DND-41 (cell line): ENCODE measurements around the gene RPL10.

Experiments used
- ATAC-seq: fragments of 200-7000 bp; cut with Tn5 transposase; 3 replicates; pipeline ENCODE4 v1.9.1; 2021; ENCODE audit warnings: low read depth; ENCODE audit not compliant: insufficient read depth
- DNase-seq: peaks from one replicate; pipeline ENCODE4 v3.0.0-alpha.2; 2020
- H2AFZ ChIP-seq: 2 replicates; pipeline ENCODE4 v1.6.0; 2012; ENCODE audit warnings: low read depth, low read length
- H3K27ac ChIP-seq: 2 replicates; pipeline ENCODE4 v1.5.1; 2012; ENCODE audit warnings: low read length, inconsistent platforms
- H3K27me3 ChIP-seq: fragments of 200-600 bp; sonication (generic); 2 replicates; pipeline ENCODE4 v1.6.0; 2012; ENCODE audit warnings: low read length, mild to moderate bottlenecking, inconsistent platforms; ENCODE audit not compliant: insufficient read depth, poor library complexity
- H3K36me3 ChIP-seq: 2 replicates; pipeline ENCODE4 v1.5.1; 2012; ENCODE audit warnings: low read length, inconsistent platforms; ENCODE audit not compliant: insufficient read depth
- H3K4me1 ChIP-seq: 2 replicates; pipeline ENCODE4 v1.5.1; 2012; ENCODE audit warnings: mild to moderate bottlenecking, low read length; ENCODE audit not compliant: insufficient read depth
- H3K4me2 ChIP-seq: 2 replicates; pipeline ENCODE4 v1.6.0; 2012; ENCODE audit warnings: mild to moderate bottlenecking, moderate library complexity, low read length, inconsistent platforms; ENCODE audit not compliant: insufficient read depth
- H3K4me3 ChIP-seq, 2 experiments: fragments of 200-600 bp in 1 of 2; shearing (Covaris generic) in 1 of 2; 2 replicates each; pipeline ENCODE4 v1.5.1; 2012 to 2016; ENCODE audit warnings: inconsistent platforms in 2 of 2, low read length in 2 of 2, mild to moderate bottlenecking in 2 of 2, low read depth in 1 of 2, moderate library complexity in 1 of 2
- H3K79me2 ChIP-seq: 2 replicates; pipeline ENCODE4 v1.6.0; 2012; ENCODE audit warnings: low read length, inconsistent platforms; ENCODE audit not compliant: insufficient read depth
- H3K9ac ChIP-seq: 2 replicates; pipeline ENCODE4 v1.6.0; 2012; ENCODE audit warnings: low read depth, mild to moderate bottlenecking, inconsistent platforms, low read length, moderate library complexity
- H3K9me3 ChIP-seq: 2 replicates; pipeline ENCODE4 v1.5.1; 2012; ENCODE audit warnings: low read length, moderate library complexity, mild to moderate bottlenecking, inconsistent platforms; ENCODE audit not compliant: insufficient read depth, severe bottlenecking
- H4K20me1 ChIP-seq: 2 replicates; pipeline ENCODE4 v1.6.0; 2012; ENCODE audit warnings: low read length; ENCODE audit not compliant: insufficient read depth
- EZH2 ChIP-seq: IDR thresholded peaks from 3 replicates; pipeline ENCODE4 v1.6.1; 2012; ENCODE audit warnings: borderline replicate concordance, low read depth, mild to moderate bottlenecking, moderate library complexity, low read length, inconsistent platforms; ENCODE audit not compliant: severe bottlenecking
- TF ChIP-seq, protein P1 (sequence below): IDR thresholded peaks from 2 replicates; pipeline ENCODE4 v1.5.1; 2012; ENCODE audit warnings: borderline replicate concordance, low read length, moderate library complexity, mild to moderate bottlenecking; ENCODE audit not compliant: poor library complexity, severe bottlenecking; ENCODE audit errors: extremely low read depth

Gene RPL10

GRCh38 chrX:154359362-154360154, 38.6 kb upstream of the RPL10 start:
- no peak for ATAC-seq
- no peak for DNase-seq
- H3K27me3 ChIP-seq = no peaks in the 10 kb centered on the region
- peaks cover 43% of the 10 kb centered on the region for H3K79me2 ChIP-seq
- H3K4me2 ChIP-seq = no peak overlapping the region
- no peak overlapping the region for H3K27ac ChIP-seq
- no peaks in the 10 kb centered on the region for H3K9me3 ChIP-seq
- H2AFZ ChIP-seq = no peak overlapping the region
- peaks cover 93% of the 10 kb centered on the region for H3K36me3 ChIP-seq
- H4K20me1 ChIP-seq = peaks cover 81% of the 10 kb centered on the region
- H3K4me3 ChIP-seq = no peak overlapping the region
- no peak overlapping the region for H3K9ac ChIP-seq
- H3K4me1 ChIP-seq = no peaks in the 10 kb centered on the region; the same call in 1 of the 2 replicates
- TF ChIP-seq EZH2 = no peak
- TF ChIP-seq, protein P1, sequence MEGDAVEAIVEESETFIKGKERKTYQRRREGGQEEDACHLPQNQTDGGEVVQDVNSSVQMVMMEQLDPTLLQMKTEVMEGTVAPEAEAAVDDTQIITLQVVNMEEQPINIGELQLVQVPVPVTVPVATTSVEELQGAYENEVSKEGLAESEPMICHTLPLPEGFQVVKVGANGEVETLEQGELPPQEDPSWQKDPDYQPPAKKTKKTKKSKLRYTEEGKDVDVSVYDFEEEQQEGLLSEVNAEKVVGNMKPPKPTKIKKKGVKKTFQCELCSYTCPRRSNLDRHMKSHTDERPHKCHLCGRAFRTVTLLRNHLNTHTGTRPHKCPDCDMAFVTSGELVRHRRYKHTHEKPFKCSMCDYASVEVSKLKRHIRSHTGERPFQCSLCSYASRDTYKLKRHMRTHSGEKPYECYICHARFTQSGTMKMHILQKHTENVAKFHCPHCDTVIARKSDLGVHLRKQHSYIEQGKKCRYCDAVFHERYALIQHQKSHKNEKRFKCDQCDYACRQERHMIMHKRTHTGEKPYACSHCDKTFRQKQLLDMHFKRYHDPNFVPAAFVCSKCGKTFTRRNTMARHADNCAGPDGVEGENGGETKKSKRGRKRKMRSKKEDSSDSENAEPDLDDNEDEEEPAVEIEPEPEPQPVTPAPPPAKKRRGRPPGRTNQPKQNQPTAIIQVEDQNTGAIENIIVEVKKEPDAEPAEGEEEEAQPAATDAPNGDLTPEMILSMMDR = no peak

DNA sequence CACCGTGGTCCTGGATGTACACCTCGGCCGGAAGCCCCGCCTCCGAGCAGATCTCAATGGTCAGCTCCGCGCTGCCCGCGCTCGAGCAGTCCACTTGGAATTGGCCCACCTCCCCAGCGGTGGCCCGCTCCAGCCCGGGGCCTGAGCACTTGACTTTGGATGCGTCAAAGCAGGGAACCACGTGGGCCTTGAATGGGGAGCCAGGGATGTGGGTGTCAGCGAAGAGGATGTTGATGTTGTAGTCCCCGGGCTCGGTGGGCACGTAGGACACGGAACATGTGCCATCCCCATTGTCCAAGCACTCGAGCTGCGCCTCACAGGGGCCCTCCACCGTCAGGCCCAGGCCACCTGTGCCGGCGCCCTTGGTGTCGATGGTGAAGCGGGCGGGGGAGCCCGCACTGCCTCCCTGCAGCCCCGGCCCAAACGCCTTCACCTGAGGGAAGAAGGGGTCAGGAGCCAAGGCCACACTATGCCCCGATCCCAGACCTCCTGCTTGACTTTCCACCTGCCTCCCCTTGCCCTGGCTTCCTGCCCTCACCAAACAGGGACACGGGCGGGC, 37.9 kb upstream of the RPL10 start:
- Histone ChIP-seq H3K9me3 (no peaks in the 10 kb centered on the region), H3K4me2 (no peak overlapping the region), H3K27ac (no peak overlapping the region), H3K36me3 (peaks cover 93% of the 10 kb centered on the region), H3K9ac (no peak overlapping the region), H2AFZ (no peak overlapping the region), H3K79me2 (peaks cover 48% of the 10 kb centered on the region), H4K20me1 (peaks cover 81% of the 10 kb centered on the region), H3K4me3 (no peak overlapping the region), H3K4me1 (no peaks in the 10 kb centered on the region; the same call in 1 of the 2 replicates), H3K27me3 (no peaks in the 10 kb centered on the region)
- DNase-seq = no peak
- no peak for TF ChIP-seq EZH2
- TF ChIP-seq, protein P1 = no peak
- ATAC-seq = no peak

DNA sequence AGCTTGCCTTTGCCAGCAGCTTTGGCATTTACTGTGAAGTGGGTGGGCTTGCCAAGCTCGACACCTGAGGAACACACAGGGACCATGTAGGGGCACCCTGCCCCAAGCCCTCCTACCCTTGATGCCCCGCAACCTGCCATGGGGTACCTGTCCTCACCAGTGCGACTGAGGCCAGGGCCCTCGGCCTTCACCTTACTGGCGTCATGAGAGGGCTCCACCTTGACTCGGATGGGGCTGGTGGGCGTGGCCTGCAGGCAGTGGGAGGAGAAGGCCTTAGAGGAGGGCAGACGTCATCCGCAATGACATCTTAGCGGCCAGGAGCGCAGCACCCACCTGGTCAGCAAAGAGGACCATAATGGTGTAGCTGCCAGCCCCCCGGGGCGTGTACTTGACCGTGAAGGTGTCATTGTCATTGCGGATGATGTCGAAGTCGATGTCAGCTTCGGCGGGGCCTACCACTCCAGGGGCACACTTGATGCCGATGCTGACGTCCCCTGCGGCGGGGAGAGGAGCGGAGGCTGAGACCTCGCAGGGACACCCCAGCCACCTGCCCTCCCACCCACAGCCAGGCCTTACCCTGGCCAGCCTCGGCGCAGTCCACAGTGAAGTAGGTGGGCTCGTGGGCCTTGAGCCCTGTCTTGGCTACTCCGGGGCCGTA, 36.0 kb upstream of the RPL10 start:
- no peaks in the 10 kb centered on the region for H3K9me3 ChIP-seq
- H3K27ac ChIP-seq = no peak overlapping the region
- ATAC-seq (no peak), DNase-seq (no peak)
- peaks cover 65% of the 10 kb centered on the region for H3K79me2 ChIP-seq
- TF ChIP-seq, protein P1 = no peak
- TF ChIP-seq EZH2 = no peak
- H3K36me3 ChIP-seq = peaks cover 93% of the 10 kb centered on the region
- no peak overlapping the region for H2AFZ ChIP-seq
- no peak overlapping the region for H3K9ac ChIP-seq
- no peak overlapping the region for H3K4me3 ChIP-seq
- peaks cover 6% of the 10 kb centered on the region for H3K4me1 ChIP-seq
- no peaks in the 10 kb centered on the region for H3K27me3 ChIP-seq
- H4K20me1 ChIP-seq = peaks cover 82% of the 10 kb centered on the region
- H3K4me2 ChIP-seq = no peak overlapping the region
